ENCODE data around the gene USP43. TPM values are rescaled to one million over a fixed set of nuclear protein-coding genes. Genes with fewer than 3 reads are reported as not detected.

The USP43 gene
- total RNA-seq, 1 experiment from 2014 or later = 3.2 TPM

DNA sequence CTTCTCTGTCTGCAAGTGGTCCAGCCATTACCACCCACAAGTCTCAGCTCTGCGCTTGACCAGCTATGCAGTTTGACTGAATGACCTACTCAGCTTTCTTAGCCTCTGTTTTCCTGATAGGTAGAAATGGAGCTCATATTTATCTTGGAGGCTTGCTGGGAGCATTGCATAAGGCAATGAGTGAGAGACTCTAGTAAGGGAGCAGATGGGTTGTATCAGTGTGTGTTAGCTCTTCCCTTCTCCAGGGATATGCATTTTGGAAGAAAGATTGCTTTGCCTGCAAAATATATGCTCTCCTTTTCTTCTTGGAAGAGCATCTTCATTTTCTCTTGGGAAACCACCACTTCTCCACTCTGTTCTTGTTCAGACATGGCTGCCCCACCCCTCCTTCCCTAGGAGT is 120.0 kb downstream of the USP43 start:
- intact Hi-C loops (cut with micrococcal nuclease) = loop anchor here (10.0 kb wide), 1 partner anchor 771 kb away; no protein-coding TSS in a partner anchor
- Mint-ChIP-seq H3K27ac (ENCODE audit: low read depth, unreplicated experiment) (no peak overlapping the region), H3K27me3 (ENCODE audit: insufficient read depth, unreplicated experiment) (peaks cover 10% of the 10 kb centered on the region), H3K9me3 (ENCODE audit: unreplicated experiment) (no peaks in the 10 kb centered on the region), H3K4me1 (ENCODE audit: insufficient read depth, unreplicated experiment) (peaks cover 8% of the 10 kb centered on the region), H3K4me3 (ENCODE audit: unreplicated experiment) (no peak overlapping the region), H3K36me3 (ENCODE audit: insufficient read depth, unreplicated experiment) (no peaks in the 10 kb centered on the region)
- DNase-seq (ENCODE audit: unreplicated experiment) = no peak
- TF ChIP-seq, protein P1, sequence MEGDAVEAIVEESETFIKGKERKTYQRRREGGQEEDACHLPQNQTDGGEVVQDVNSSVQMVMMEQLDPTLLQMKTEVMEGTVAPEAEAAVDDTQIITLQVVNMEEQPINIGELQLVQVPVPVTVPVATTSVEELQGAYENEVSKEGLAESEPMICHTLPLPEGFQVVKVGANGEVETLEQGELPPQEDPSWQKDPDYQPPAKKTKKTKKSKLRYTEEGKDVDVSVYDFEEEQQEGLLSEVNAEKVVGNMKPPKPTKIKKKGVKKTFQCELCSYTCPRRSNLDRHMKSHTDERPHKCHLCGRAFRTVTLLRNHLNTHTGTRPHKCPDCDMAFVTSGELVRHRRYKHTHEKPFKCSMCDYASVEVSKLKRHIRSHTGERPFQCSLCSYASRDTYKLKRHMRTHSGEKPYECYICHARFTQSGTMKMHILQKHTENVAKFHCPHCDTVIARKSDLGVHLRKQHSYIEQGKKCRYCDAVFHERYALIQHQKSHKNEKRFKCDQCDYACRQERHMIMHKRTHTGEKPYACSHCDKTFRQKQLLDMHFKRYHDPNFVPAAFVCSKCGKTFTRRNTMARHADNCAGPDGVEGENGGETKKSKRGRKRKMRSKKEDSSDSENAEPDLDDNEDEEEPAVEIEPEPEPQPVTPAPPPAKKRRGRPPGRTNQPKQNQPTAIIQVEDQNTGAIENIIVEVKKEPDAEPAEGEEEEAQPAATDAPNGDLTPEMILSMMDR (IDR thresholded peaks at IDR 0.05; ENCODE audit: unreplicated experiment) = no peak
- BruUV-seq (replicated peaks) = no TSS peak
- ChIA-PET CTCF (interaction anchor here (0.5 to 6.4 kb wide), 4 partner anchors 21 to 200 kb away, joined by 4 to 45 read pairs (median 4); no protein-coding TSS in a partner anchor), POLR2A (interaction anchor here (0.6 to 1.1 kb wide), 2 partner anchors 32 to 120 kb away, joined by 3 read pairs; partner anchors contain the start of gene USP43)

DNA sequence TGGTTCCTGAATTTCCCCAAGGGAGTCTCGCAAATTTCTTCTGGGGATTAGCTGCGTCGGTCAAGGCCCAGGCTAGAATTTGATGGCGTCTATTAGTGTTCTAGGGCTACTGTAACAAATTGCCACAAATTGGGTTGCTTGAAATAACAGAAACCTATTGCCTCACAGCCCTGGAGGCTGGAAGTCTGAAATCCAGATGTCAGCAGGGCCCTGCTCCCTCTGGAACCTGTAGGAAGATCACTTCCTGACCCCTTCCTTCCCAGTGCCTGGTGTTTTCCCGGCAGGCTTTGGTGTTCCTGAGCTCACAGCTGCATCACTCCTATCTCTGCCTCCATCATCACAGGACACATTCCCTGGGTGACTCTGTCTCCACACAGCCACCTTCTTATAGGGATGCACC is 121.7 kb downstream of the USP43 start:
- DNase-seq (ENCODE audit: unreplicated experiment) = no peak
- TF ChIP-seq, protein P1 (IDR thresholded peaks at IDR 0.05; ENCODE audit: unreplicated experiment) = no peak
- Mint-ChIP-seq H3K4me1 (ENCODE audit: insufficient read depth, unreplicated experiment) (peaks cover 5% of the 10 kb centered on the region), H3K27me3 (ENCODE audit: insufficient read depth, unreplicated experiment) (peaks cover 10% of the 10 kb centered on the region), H3K27ac (ENCODE audit: low read depth, unreplicated experiment) (no peak overlapping the region), H3K4me3 (ENCODE audit: unreplicated experiment) (no peak overlapping the region), H3K36me3 (ENCODE audit: insufficient read depth, unreplicated experiment) (peaks cover 4% of the 10 kb centered on the region), H3K9me3 (ENCODE audit: unreplicated experiment) (no peaks in the 10 kb centered on the region)
- POLR2A ChIA-PET = interaction anchor here (0.6 kb wide), 1 partner anchor 54 kb away, joined by 3 read pairs; no protein-coding TSS in a partner anchor
- CTCF ChIA-PET = interaction anchor here (0.6 to 6.4 kb wide), 9 partner anchors 10 to 190 kb away, joined by 3 to 45 read pairs (median 3); partner anchors contain the start of genes CFAP52 and STX8
- intact Hi-C loops (cut with micrococcal nuclease) = loop anchor here (10.0 kb wide), 1 partner anchor 772 kb away; no protein-coding TSS in a partner anchor
- BruUV-seq (replicated peaks) = no TSS peak

DNA sequence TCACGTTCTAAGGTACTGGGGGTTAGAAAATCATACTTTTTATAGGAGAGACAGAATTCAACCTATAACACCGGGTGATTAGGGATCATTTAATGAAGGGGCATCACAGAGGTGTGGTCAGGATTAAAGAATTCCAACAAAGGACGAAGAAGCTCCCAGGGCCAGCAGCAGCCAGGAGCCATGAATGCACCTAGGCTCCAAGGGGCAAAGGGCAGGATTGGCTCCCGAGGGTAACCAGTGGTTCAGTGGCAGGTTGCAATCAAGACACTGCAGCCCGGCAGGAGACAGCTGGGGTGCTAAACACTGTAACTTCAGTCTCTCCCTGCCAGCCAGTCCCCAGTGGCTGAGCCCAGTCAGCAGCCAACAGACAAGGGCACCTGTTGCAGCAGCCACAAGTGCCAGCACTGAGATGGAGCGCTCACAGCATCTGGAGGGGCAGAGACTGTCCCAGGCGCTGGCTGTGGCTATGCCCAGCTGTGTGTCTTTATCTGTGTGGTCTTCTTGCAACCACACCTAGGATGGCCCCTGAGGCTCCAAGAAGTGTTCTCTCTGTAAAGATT is 122.2 kb downstream of the USP43 start:
- Mint-ChIP-seq H3K36me3 (ENCODE audit: insufficient read depth, unreplicated experiment) (peaks cover 4% of the 10 kb centered on the region), H3K27ac (ENCODE audit: low read depth, unreplicated experiment) (no peak overlapping the region), H3K27me3 (ENCODE audit: insufficient read depth, unreplicated experiment) (peaks cover 10% of the 10 kb centered on the region), H3K4me3 (ENCODE audit: unreplicated experiment) (no peak overlapping the region), H3K4me1 (ENCODE audit: insufficient read depth, unreplicated experiment) (peaks cover 5% of the 10 kb centered on the region), H3K9me3 (ENCODE audit: unreplicated experiment) (no peaks in the 10 kb centered on the region)
- intact Hi-C loops (cut with micrococcal nuclease) = loop anchor here (10.0 kb wide), 1 partner anchor 773 kb away; no protein-coding TSS in a partner anchor
- TF ChIP-seq, protein P1 (IDR thresholded peaks at IDR 0.05; ENCODE audit: unreplicated experiment) = no peak
- ChIA-PET CTCF (interaction anchor here (0.5 to 6.4 kb wide), 18 partner anchors 9 to 837 kb away, joined by 3 to 45 read pairs (median 4); partner anchors contain the start of genes CFAP52 and STX8), POLR2A (interaction anchor here (0.6 kb wide), 1 partner anchor 54 kb away, joined by 3 read pairs; no protein-coding TSS in a partner anchor)
- BruUV-seq (replicated peaks) = no TSS peak
- DNase-seq (ENCODE audit: unreplicated experiment) = no peak

DNA sequence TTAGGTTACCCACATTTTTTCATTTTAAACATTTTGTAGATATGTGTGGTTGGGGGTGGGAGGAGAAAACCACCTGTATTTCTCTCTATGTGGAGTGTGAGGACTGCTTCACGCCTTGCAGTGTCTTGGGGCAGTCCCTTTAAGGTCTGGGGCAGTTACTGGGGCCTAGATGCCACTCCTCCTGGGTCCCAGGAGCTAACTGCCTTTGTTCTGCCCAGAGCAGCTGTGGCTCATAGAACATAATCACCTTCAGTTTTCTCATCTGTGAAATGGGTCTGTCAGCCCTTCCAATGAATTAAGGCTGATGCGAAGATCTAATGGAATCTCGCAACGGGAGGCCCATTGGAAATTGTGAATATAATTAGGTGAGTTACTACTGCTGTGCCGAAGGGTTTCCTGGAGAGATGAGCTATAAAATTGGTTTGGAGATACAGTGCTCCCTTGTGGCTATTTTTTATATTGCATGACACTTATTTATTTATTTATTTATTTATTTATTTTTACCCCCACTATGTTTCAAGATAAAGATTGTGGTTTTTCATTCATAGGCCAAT is 123.1 kb downstream of the USP43 start:
- DNase-seq (ENCODE audit: unreplicated experiment) = peak; percentile 57
- Mint-ChIP-seq H3K36me3 (ENCODE audit: insufficient read depth, unreplicated experiment) (peaks cover 4% of the 10 kb centered on the region), H3K27ac (ENCODE audit: low read depth, unreplicated experiment) (no peak overlapping the region), H3K4me1 (ENCODE audit: insufficient read depth, unreplicated experiment) (peaks cover 4% of the 10 kb centered on the region), H3K4me3 (ENCODE audit: unreplicated experiment) (no peak overlapping the region), H3K9me3 (ENCODE audit: unreplicated experiment) (no peaks in the 10 kb centered on the region), H3K27me3 (ENCODE audit: insufficient read depth, unreplicated experiment) (peaks cover 10% of the 10 kb centered on the region)
- intact Hi-C loops (cut with micrococcal nuclease) = loop anchor here (1.0 to 10.0 kb wide), 2 partner anchors 39 to 774 kb away; no protein-coding TSS in a partner anchor
- TF ChIP-seq, protein P1 (IDR thresholded peaks at IDR 0.05; ENCODE audit: unreplicated experiment) = peak; percentile 60
- BruUV-seq (replicated peaks) = no TSS peak
- ChIA-PET POLR2A (no interaction called here), CTCF (interaction anchor here (0.6 to 6.4 kb wide), 26 partner anchors 8 to 1201 kb away, joined by 3 to 45 read pairs (median 4); partner anchors contain the start of genes CFAP52, STX8 and USP43)

Data from MCF 10A (cell line).